GM10266 (cell line): ENCODE data around the gene PTPRN2.

Experiments used
- DNase-seq: peaks from one replicate; pipeline ENCODE4 v3.0.0; 2012; ENCODE audit errors: extremely low spot score
- TF ChIP-seq, protein P1 (sequence below): IDR thresholded peaks from 2 replicates; pipeline ENCODE4 v1.5.1; 2012; ENCODE audit warnings: mild to moderate bottlenecking, low read depth; ENCODE audit not compliant: control insufficient read depth, insufficient read depth; ENCODE audit errors: missing control alignments

PTPRN2 gene

DNA sequence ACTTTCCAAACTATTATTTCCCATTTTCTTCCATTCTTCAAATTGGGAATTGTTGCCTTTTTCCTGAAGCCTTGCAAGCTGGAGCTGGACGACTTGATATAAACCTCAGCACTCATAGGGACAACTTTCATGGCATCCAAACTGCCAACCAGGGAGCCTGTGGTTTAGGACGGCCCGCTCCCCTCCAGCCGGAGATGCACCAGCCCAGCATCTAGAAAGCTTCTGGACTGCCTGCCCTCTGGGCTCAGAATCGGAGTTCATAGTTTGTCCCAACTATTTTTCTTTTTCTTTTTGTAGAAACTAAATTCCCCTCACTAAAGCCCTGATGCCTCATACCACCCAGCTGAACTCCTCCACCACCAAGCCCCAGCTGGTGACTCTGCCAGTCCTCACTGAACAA is 1050.6 kb downstream of the PTPRN2 start:
- DNase-seq = no peak
- TF ChIP-seq, protein P1, sequence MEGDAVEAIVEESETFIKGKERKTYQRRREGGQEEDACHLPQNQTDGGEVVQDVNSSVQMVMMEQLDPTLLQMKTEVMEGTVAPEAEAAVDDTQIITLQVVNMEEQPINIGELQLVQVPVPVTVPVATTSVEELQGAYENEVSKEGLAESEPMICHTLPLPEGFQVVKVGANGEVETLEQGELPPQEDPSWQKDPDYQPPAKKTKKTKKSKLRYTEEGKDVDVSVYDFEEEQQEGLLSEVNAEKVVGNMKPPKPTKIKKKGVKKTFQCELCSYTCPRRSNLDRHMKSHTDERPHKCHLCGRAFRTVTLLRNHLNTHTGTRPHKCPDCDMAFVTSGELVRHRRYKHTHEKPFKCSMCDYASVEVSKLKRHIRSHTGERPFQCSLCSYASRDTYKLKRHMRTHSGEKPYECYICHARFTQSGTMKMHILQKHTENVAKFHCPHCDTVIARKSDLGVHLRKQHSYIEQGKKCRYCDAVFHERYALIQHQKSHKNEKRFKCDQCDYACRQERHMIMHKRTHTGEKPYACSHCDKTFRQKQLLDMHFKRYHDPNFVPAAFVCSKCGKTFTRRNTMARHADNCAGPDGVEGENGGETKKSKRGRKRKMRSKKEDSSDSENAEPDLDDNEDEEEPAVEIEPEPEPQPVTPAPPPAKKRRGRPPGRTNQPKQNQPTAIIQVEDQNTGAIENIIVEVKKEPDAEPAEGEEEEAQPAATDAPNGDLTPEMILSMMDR = no peak

- TF ChIP-seq, protein P1 = no peak
- DNase-seq = no peak
These were observed 1055.6 kb downstream of the PTPRN2 start for GRCh38 chr7:157532068-157532467.

GRCh38 chr7:157529768-157530560 is 1057.7 kb downstream of the PTPRN2 start:
- TF ChIP-seq, protein P1 = no peak
- DNase-seq = no peak

GRCh38 chr7:157528785-157529341 is 1058.8 kb downstream of the PTPRN2 start:
- TF ChIP-seq, protein P1 = no peak
- no peak for DNase-seq

- DNase-seq = no peak
- TF ChIP-seq, protein P1 = no peak
These were observed 1059.9 kb downstream of the PTPRN2 start for GRCh38 chr7:157527686-157528085.

- TF ChIP-seq, protein P1 = no peak
- DNase-seq = no peak
These were observed 1060.5 kb downstream of the PTPRN2 start for GRCh38 chr7:157526913-157527634.
